Sigmoid colon (tissue), 7 donors: ENCODE measurements around the gene A3GALT2. TPM values are rescaled to one million over a fixed set of nuclear protein-coding genes. Genes with fewer than 3 reads are reported as not detected.

ENCODE experiments used
- DNase-seq: peaks from one replicate; pipeline ENCODE4 v3.0.0-alpha.2; 2019
- H3K27ac ChIP-seq, 4 donors: fragments of 200-600 bp; sonication (generic); one replicate each; pipeline ENCODE4 v1.5.1; 2016 to 2019; ENCODE audit warnings: mild to moderate bottlenecking in 1 of 4
- H3K27me3 ChIP-seq, 3 donors: fragments of 200-600 bp; sonication (generic); one replicate each; pipeline ENCODE4 v1.5.1; 2019; ENCODE audit warnings: mild to moderate bottlenecking in 1 of 3
- H3K36me3 ChIP-seq, 4 donors: fragments of 200-600 bp; sonication (generic); one replicate each; pipeline ENCODE4 v1.5.1; 2016 to 2019
- H3K4me1 ChIP-seq, 4 donors: fragments of 200-600 bp; sonication (generic); one replicate each; pipeline ENCODE4 v1.5.1; 2017 to 2019
- H3K4me3 ChIP-seq, 4 donors: fragments of 200-600 bp; sonication (generic); one replicate each; pipeline ENCODE4 v1.5.1; 2017 to 2019; ENCODE audit warnings: mild to moderate bottlenecking in 2 of 4, moderate library complexity in 1 of 4
- H3K9me3 ChIP-seq, 4 donors: fragments of 200-600 bp in 3 of 4; sonication (generic) in 3 of 4; one replicate each; pipeline versions ENCODE4 v1.5.1 to v1.6.1; 2013 to 2019
- EP300 ChIP-seq, 4 donors: sonication (generic); formaldehyde crosslinking; IDR thresholded peaks; one replicate each; pipeline ENCODE4 v1.6.1; 2017; ENCODE audit warnings: antibody characterized with exemption in 4 of 4
- POLR2A ChIP-seq, 2 donors: fragments of 450-650 bp; IDR thresholded peaks; one replicate each; pipeline ENCODE4 v1.6.1; 2016; ENCODE audit warnings: antibody characterized with exemption in 2 of 2, mild to moderate bottlenecking in 2 of 2, moderate library complexity in 2 of 2
- POLR2AphosphoS5 ChIP-seq, 4 donors: sonication (generic); formaldehyde crosslinking; IDR thresholded peaks; one replicate each; pipeline ENCODE4 v1.6.1; 2017; ENCODE audit warnings: antibody characterized with exemption in 4 of 4
- WGBS, 2 donors: extraction: QIAGEN DNeasy Blood & Tissue Kit; methylation state at CpG; one replicate each; pipeline ENCODE4 v1.1.7; 2013; 5-methylcytosine and 5-hydroxymethylcytosine counted together
- intact Hi-C: fragments of 100-400 bp; cut with DNase I; formaldehyde crosslinking; loops from one replicate; pipeline ENCODE4 v1.15.1; 2023
- polyA plus RNA-seq, 3 donors: library from polyadenylated mRNA; stranded (reverse); fragments of 200-250 nt; gene quantifications; one replicate each; pipeline ENCODE4 v1.2.3, GENCODE V29; 2013
- total RNA-seq, 4 donors: library from RNA; depleted of rRNA; stranded (reverse); fragments of >200 nt; gene quantifications; one replicate each; pipeline ENCODE4 v1.1.0, GENCODE V29; 2016
- TF ChIP-seq, protein P1 (sequence below), 4 experiments: fragments of 450-650 bp in 3 of 4; fragments of 200-600 bp in 1 of 4; IDR thresholded peaks; one replicate each; pipeline ENCODE4 v1.5.1; 2016 to 2019; ENCODE audit warnings: antibody characterized with exemption in 4 of 4, mild to moderate bottlenecking in 3 of 4, moderate library complexity in 2 of 4
- donor health status: healthy with polysubstance abuse.
- donor health status: Bipolar disorder and iron deficiency.
- donor health status: healthy.

Gene A3GALT2
- total and polyA plus RNA-seq, 7 donors = not detected

DNA sequence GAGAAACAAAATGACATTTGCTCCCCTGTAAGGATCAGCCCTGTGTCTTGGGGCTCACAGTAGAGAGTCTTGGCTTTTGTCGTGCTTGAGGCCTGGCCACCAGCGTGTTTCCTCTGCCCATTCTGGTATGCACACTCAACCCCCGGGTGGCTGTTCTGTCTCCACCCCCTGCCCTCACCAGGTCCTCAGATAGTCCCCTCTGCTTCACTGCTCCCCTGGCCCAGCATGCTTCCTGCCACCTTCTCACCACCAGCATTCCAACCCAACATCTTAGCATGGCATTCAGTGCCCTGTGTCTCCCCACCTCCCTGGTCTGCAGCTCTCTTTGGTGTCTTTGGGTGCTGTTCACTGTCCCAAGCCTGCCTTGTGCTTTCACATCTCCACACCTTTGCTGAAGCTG lies 48.4 kb downstream of the A3GALT2 start:
- no peak for DNase-seq
- Histone ChIP-seq H3K4me1 (peaks cover 0 to 31% (median 20%) of the 10 kb centered on the region in 4 donors), H3K9me3 (no peaks in the 10 kb centered on the region), H3K27me3 (no peaks in the 10 kb centered on the region), H3K4me3 (no peak overlapping the region), H3K27ac (no peak overlapping the region), H3K36me3 (peaks cover 0 to 25% (median 19%) of the 10 kb centered on the region in 4 donors)
- intact Hi-C loops = no loop called here
- 77 to 84% methylated on average over 3 of the region's 3 CpGs for WGBS, 2 donors
- TF ChIP-seq, protein P1, sequence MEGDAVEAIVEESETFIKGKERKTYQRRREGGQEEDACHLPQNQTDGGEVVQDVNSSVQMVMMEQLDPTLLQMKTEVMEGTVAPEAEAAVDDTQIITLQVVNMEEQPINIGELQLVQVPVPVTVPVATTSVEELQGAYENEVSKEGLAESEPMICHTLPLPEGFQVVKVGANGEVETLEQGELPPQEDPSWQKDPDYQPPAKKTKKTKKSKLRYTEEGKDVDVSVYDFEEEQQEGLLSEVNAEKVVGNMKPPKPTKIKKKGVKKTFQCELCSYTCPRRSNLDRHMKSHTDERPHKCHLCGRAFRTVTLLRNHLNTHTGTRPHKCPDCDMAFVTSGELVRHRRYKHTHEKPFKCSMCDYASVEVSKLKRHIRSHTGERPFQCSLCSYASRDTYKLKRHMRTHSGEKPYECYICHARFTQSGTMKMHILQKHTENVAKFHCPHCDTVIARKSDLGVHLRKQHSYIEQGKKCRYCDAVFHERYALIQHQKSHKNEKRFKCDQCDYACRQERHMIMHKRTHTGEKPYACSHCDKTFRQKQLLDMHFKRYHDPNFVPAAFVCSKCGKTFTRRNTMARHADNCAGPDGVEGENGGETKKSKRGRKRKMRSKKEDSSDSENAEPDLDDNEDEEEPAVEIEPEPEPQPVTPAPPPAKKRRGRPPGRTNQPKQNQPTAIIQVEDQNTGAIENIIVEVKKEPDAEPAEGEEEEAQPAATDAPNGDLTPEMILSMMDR (IDR thresholded peaks at IDR 0.05) = no peak
- no peak for TF ChIP-seq POLR2A (IDR thresholded peaks at IDR 0.05)
- TF ChIP-seq EP300 (IDR thresholded peaks at IDR 0.05) = no peak
- no peak for TF ChIP-seq POLR2AphosphoS5 (IDR thresholded peaks at IDR 0.05)

DNA sequence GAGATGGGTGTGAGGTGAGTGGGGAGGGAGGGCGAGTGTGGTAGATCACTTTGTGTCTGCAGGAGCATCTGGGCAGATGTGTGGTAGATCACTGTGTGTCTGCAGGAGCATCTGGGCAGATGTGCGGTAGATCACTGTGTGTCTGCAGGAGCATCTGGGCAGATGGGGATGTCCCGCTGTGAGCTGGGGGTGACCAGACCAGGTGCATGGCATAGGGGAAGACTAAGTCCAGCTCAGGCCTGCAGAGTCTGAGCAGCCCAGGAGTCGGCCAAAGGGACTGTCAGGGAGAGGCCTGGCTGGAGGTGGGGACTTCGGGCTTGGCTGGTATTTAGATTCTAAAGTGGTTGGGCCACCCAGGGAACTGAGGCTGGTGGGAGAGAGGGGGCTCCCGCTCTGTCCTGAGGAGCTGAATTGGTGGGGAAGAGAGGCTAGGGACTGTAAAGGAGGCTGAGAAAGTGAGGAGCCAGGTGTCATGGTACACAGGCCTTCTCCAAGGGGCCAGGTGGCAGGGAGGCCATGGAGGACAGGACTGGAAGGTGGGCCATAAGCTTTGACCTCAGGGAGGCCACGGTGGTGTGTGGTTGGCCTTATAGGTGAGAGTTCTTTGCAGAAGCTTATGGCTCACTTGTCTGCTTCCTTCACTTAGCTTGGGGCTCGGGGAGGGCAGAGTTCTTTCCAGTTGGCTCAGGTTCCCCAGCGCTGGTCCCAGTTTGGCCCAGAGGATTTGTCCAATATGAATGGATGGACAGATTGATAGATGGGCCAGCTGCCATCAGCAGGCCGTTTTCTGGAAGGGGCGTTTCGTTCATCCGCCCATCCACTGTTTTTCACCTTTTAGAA lies 49.0 kb downstream of the A3GALT2 start:
- H3K4me3 ChIP-seq = no peak overlapping the region
- no peak overlapping the region for H3K27ac ChIP-seq
- peaks cover 0 to 19% (median 13%) of the 10 kb centered on the region in 4 donors for H3K36me3 ChIP-seq
- peaks cover 0 to 32% (median 20%) of the 10 kb centered on the region in 4 donors for H3K4me1 ChIP-seq
- TF ChIP-seq, protein P1 (IDR thresholded peaks at IDR 0.05) = no peak
- TF ChIP-seq POLR2A (IDR thresholded peaks at IDR 0.05) (no peak), EP300 (IDR thresholded peaks at IDR 0.05) (no peak), POLR2AphosphoS5 (IDR thresholded peaks at IDR 0.05) (no peak)
- DNase-seq = no peak
- WGBS, 2 donors = 90 to 91% methylated on average over 13 of the region's 13 CpGs
- no peaks in the 10 kb centered on the region for H3K9me3 ChIP-seq
- intact Hi-C loops = no loop called here
- no peaks in the 10 kb centered on the region for H3K27me3 ChIP-seq

DNA sequence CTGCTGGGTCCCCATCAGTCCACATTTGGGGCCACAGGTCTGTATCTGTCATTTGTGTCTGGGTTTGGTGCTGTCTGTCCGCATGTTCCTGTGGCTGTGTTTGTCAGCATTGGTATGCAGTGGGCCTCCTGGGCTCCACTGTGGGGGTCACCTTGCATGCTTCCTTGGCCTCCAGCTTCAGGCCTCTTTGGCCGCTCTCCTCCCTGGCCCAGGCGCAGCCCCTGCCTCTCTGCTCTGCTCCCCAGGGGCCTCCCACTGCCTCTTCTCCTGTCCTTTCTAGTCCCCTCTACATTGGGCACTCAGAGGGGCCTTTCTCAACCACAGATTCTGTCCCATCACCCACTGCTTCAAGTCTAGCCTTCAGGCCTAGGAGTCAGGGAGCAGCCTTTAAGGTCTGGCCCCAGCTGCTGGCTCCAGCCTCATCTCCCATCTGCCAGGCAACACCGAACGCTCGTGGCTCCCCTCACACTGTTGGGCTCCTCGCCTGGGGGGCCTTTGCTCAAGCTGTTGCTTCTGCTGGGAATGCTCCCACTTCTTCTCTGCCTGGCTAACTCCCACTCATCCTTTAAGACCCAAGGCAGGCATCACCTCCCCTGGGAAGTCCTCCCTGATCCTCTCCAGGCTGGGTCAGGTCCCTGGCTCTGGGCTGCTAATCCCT lies 50.0 kb downstream of the A3GALT2 start:
- H3K36me3 ChIP-seq = peaks cover 0 to 10% (median 4%) of the 10 kb centered on the region in 4 donors
- DNase-seq = no peak
- H3K4me3 ChIP-seq = no peak overlapping the region
- WGBS, 2 donors = 87 to 93% methylated on average over 7 of the region's 7 CpGs
- H3K27me3 ChIP-seq = no peaks in the 10 kb centered on the region
- no peaks in the 10 kb centered on the region for H3K9me3 ChIP-seq
- TF ChIP-seq, protein P1 (IDR thresholded peaks at IDR 0.05) = no peak
- no peak for TF ChIP-seq EP300 (IDR thresholded peaks at IDR 0.05)
- H3K4me1 ChIP-seq = peaks cover 0 to 39% (median 23%) of the 10 kb centered on the region in 4 donors
- H3K27ac ChIP-seq = no peak overlapping the region
- intact Hi-C loops = no loop called here

DNA sequence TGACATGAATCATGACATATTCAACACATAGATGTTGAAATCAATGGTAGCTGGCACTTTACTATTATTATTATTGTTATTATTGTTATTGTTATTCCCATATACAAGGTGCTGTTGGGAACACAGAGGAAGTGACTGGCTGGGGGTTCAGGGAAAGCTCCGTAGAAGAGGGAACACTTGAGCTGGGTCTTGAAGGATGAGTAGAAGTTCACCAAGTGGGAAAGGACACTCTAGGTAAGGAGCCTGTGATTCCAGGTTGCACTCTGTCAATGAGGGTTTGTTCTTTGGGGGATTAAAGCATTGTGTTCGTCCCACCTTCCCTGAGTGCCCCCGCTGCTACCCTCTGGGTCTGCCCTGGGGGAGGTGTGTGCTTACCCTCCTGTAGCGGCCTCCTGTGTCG lies 50.5 kb downstream of the A3GALT2 start:
- Histone ChIP-seq H3K4me1 (peaks cover 0 to 39% (median 24%) of the 10 kb centered on the region in 4 donors), H3K9me3 (no peaks in the 10 kb centered on the region), H3K36me3 (peaks cover 0 to 6% (median 2%) of the 10 kb centered on the region in 4 donors), H3K4me3 (no peak overlapping the region), H3K27me3 (no peaks in the 10 kb centered on the region), H3K27ac (no peak overlapping the region)
- intact Hi-C loops = no loop called here
- TF ChIP-seq POLR2AphosphoS5 (IDR thresholded peaks at IDR 0.05) (no peak), POLR2A (IDR thresholded peaks at IDR 0.05) (no peak), EP300 (IDR thresholded peaks at IDR 0.05) (no peak)
- TF ChIP-seq, protein P1 (IDR thresholded peaks at IDR 0.05) = no peak
- 89 to 94% methylated on average over 5 of the region's 5 CpGs for WGBS, 2 donors
- DNase-seq = no peak
